H9 (cell line): ENCODE measurements around the gene HMCN1. TPM values are rescaled to one million over a fixed set of nuclear protein-coding genes. Genes with fewer than 3 reads are reported as not detected.
A peak's percentile ranks its signal among the peaks of the same experiment; 100 is the strongest.

Experiments
- DNase-seq: peaks from one replicate; pipeline ENCODE4 v3.0.0-alpha.2; 2017
- H2AFZ ChIP-seq: one replicate; pipeline ENCODE4 v1.6.1; 2013; ENCODE audit warnings: mild to moderate bottlenecking, low read length, control low read depth, moderate library complexity
- H2AK5ac ChIP-seq: 2 replicates; pipeline ENCODE4 v1.6.1; 2013; ENCODE audit warnings: low read length, control low read depth, mixed read lengths; ENCODE audit not compliant: insufficient read length
- H2BK120ac ChIP-seq: one replicate; pipeline ENCODE4 v1.6.1; 2013; ENCODE audit warnings: low read depth, mild to moderate bottlenecking, low read length, control low read depth, inconsistent platforms; ENCODE audit not compliant: poor library complexity, severe bottlenecking
- H2BK12ac ChIP-seq: 2 replicates; pipeline ENCODE4 v1.6.1; 2013; ENCODE audit warnings: low read length, control low read depth, mixed read lengths, low read depth; ENCODE audit not compliant: insufficient read length
- H2BK15ac ChIP-seq: 2 replicates; pipeline ENCODE4 v1.6.1; 2013; ENCODE audit warnings: low read depth, low read length, control low read depth
- H2BK20ac ChIP-seq: one replicate; pipeline ENCODE4 v1.6.1; 2013; ENCODE audit warnings: low read depth, mild to moderate bottlenecking, low read length, control low read depth, inconsistent platforms; ENCODE audit not compliant: poor library complexity, severe bottlenecking
- H2BK5ac ChIP-seq: 2 replicates; pipeline ENCODE4 v1.6.1; 2013; ENCODE audit warnings: low read length, control low read depth, mixed read lengths; ENCODE audit not compliant: insufficient read length
- H3K14ac ChIP-seq: 2 replicates; pipeline ENCODE4 v1.6.1; 2013; ENCODE audit warnings: low read length, control low read depth; ENCODE audit not compliant: insufficient read depth
- H3K18ac ChIP-seq: 2 replicates; pipeline ENCODE4 v1.6.1; 2013; ENCODE audit warnings: low read depth, mild to moderate bottlenecking, mixed read lengths, low read length, control low read depth; ENCODE audit not compliant: insufficient read length
- H3K23ac ChIP-seq: 2 replicates; pipeline ENCODE4 v1.6.1; 2013; ENCODE audit warnings: low read length, control low read depth, mixed read lengths, low read depth; ENCODE audit not compliant: insufficient read length
- H3K23me2 ChIP-seq: 2 replicates; pipeline ENCODE4 v1.6.1; 2013; ENCODE audit warnings: low read depth, mild to moderate bottlenecking, mixed read lengths, low read length, control low read depth; ENCODE audit not compliant: insufficient read length, poor library complexity, severe bottlenecking
- H3K27ac ChIP-seq: 2 replicates; pipeline ENCODE4 v1.5.1; 2013; ENCODE audit warnings: low read length, control low read depth, mixed read lengths, low read depth; ENCODE audit not compliant: insufficient read length
- H3K27me3 ChIP-seq: 2 replicates; pipeline ENCODE4 v1.6.1; 2013; ENCODE audit warnings: low read length, control low read depth, inconsistent platforms; ENCODE audit not compliant: insufficient read depth
- H3K4ac ChIP-seq: 2 replicates; pipeline ENCODE4 v1.6.1; 2013; ENCODE audit warnings: low read depth, mild to moderate bottlenecking, control low read depth, inconsistent platforms, low read length, moderate library complexity
- H3K4me1 ChIP-seq: 2 replicates; pipeline ENCODE4 v1.6.1; 2013; ENCODE audit warnings: low read length, control low read depth, inconsistent platforms; ENCODE audit not compliant: insufficient read depth
- H3K4me2 ChIP-seq: 2 replicates; pipeline ENCODE4 v1.6.1; 2013; ENCODE audit warnings: low read length, control low read depth, mixed read lengths; ENCODE audit not compliant: insufficient read length, insufficient read depth
- H3K56ac ChIP-seq: 2 replicates; pipeline ENCODE4 v1.6.1; 2013; ENCODE audit warnings: low read depth, mild to moderate bottlenecking, mixed read lengths, low read length, control low read depth; ENCODE audit not compliant: insufficient read length
- H3K79me1 ChIP-seq: 2 replicates; pipeline ENCODE4 v1.6.1; 2013; ENCODE audit warnings: low read depth, mild to moderate bottlenecking, moderate library complexity, low read length, control low read depth, inconsistent platforms; ENCODE audit not compliant: insufficient read depth, poor library complexity, severe bottlenecking
- H3K79me2 ChIP-seq: 2 replicates; pipeline ENCODE4 v1.6.1; 2013; ENCODE audit warnings: low read length, control low read depth, inconsistent platforms; ENCODE audit not compliant: insufficient read depth
- H3K9ac ChIP-seq: 2 replicates; pipeline ENCODE4 v1.6.1; 2013; ENCODE audit warnings: low read length, control low read depth, mixed read lengths; ENCODE audit not compliant: insufficient read length; ENCODE audit errors: extremely low read depth
- H3K9me3 ChIP-seq: one replicate; pipeline ENCODE4 v1.6.1; 2013; ENCODE audit warnings: low read depth, low read length, inconsistent platforms; ENCODE audit not compliant: control insufficient read depth
- H3T11ph ChIP-seq: one replicate; pipeline ENCODE4 v1.6.1; 2013; ENCODE audit warnings: mild to moderate bottlenecking, low read length, control low read depth, inconsistent platforms
- H4K20me1 ChIP-seq: one replicate; pipeline ENCODE4 v1.6.1; 2013; ENCODE audit not compliant: control insufficient read depth, insufficient read length, insufficient read depth
- H4K5ac ChIP-seq: 2 replicates; pipeline ENCODE4 v1.6.1; 2013; ENCODE audit warnings: low read depth, mild to moderate bottlenecking, mixed read lengths, low read length, control low read depth; ENCODE audit not compliant: insufficient read length
- H4K8ac ChIP-seq: replicated peaks from 2 replicates; pipeline ENCODE4 v1.6.1; 2013; ENCODE audit warnings: low read length, control low read depth, mixed read lengths, low read depth; ENCODE audit not compliant: insufficient read length
- H4K91ac ChIP-seq: 2 replicates; pipeline ENCODE4 v1.6.1; 2013; ENCODE audit warnings: low read depth, mild to moderate bottlenecking, moderate library complexity, mixed read lengths, low read length, control low read depth; ENCODE audit not compliant: insufficient read length
- H3K27ac Mint-ChIP-seq, 3 experiments: 2 replicates in 2 of 3; 3 replicates in 1 of 3; pipeline ENCODE4 v1.8.0; 2020 to 2021; ENCODE audit warnings: mixed read lengths in 3 of 3, mild to moderate bottlenecking in 1 of 3, moderate library complexity in 1 of 3
- H3K27me3 Mint-ChIP-seq: 2 replicates; pipeline ENCODE4 v1.8.0; 2021; ENCODE audit warnings: low read depth, mild to moderate bottlenecking, moderate library complexity, mixed read lengths
- H3K36me3 Mint-ChIP-seq, 3 experiments: 2 replicates in 2 of 3; 3 replicates in 1 of 3; pipeline ENCODE4 v1.8.0; 2020 to 2021; ENCODE audit warnings: low read depth in 3 of 3, mixed read lengths in 3 of 3; ENCODE audit not compliant: insufficient read depth in 1 of 3
- H3K4me1 Mint-ChIP-seq, 2 experiments: 2 replicates each; pipeline ENCODE4 v1.8.0; 2020; ENCODE audit warnings: mixed read lengths in 2 of 2
- H3K4me3 Mint-ChIP-seq, 2 experiments: 2 replicates in 1 of 2; 3 replicates in 1 of 2; pipeline ENCODE4 v1.8.0; 2020 to 2021; ENCODE audit warnings: mild to moderate bottlenecking in 2 of 2, mixed read lengths in 2 of 2, moderate library complexity in 1 of 2
- H3K9me3 Mint-ChIP-seq, 2 experiments: 2 replicates in 1 of 2; 3 replicates in 1 of 2; pipeline ENCODE4 v1.8.0; 2020; ENCODE audit warnings: mild to moderate bottlenecking in 2 of 2, mixed read lengths in 2 of 2, moderate library complexity in 1 of 2
- CTCF ChIP-seq: fragments of 200-600 bp; sonication (generic); conservative IDR thresholded peaks from 3 replicates; pipeline ENCODE4 v1.8.0; 2021; ENCODE audit warnings: antibody characterized with exemption, mild to moderate bottlenecking
- WGBS: extraction: QIAGEN DNeasy Blood & Tissue Kit; methylation state at CpG from one replicate; pipeline ENCODE4 v1.1.7; 2013; ENCODE audit warnings: missing lambda C conversion rate, low lambda C conversion rate, mixed read lengths; ENCODE audit not compliant: insufficient read length; ENCODE audit errors: extremely low coverage; 5-methylcytosine and 5-hydroxymethylcytosine counted together
- total RNA-seq: library from RNA; stranded (reverse); gene quantifications from 2 replicates; pipeline ENCODE4 v1.2.1, GENCODE V29; 2021

Gene HMCN1
- total RNA-seq, 1 experiment from 2014 or later, result 3.3 TPM

DNA sequence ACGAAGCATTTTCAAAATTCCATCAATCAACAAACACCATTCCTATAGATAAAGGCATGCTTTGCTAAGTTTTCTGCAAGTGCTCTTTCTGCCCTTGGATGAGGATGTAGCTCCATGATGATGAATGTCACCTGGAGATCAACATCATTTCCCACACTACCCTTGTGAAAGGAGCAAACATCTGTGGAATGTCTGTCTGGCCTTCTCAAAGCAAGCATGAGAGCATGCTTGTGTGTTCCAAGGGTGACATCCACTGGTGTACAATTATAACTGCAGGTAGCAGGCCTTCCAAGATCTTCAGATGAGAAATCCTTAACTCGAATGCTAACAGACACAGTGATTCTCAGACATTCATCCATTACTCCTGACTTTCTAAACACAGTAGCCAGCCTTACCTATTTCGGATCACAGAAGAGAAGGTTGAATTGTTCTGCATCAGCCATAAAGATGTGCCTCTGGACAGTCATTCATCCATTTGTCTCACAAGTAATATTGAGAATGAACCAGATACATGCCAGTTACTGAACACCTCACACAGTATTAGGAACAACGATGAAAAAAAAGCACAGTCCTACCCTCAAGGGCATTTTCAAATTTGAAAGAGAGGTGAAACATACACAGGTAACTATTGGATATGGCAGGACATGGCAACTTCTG, 478.5 kb downstream of the HMCN1 start:
- Histone ChIP-seq H2AK5ac (no peak overlapping the region), H3K79me2 (no peaks in the 10 kb centered on the region), H3T11ph (no peak overlapping the region), H4K20me1 (no peaks in the 10 kb centered on the region), H3K56ac (no peak overlapping the region), H3K23me2 (no peaks in the 10 kb centered on the region), H4K8ac (no peak overlapping the region), H3K9ac (no peak overlapping the region), H2BK15ac (no peak overlapping the region), H4K5ac (no peak overlapping the region), H3K27me3 (no peaks in the 10 kb centered on the region), H3K9me3 (no peaks in the 10 kb centered on the region), H2BK120ac (no peak overlapping the region), H3K4ac (no peak overlapping the region), H2BK12ac (no peak overlapping the region), H3K23ac (no peak overlapping the region), H2BK5ac (no peak overlapping the region), H3K4me1 (no peaks in the 10 kb centered on the region), H3K27ac (no peak overlapping the region), H3K18ac (no peak overlapping the region), H3K14ac (no peak overlapping the region), H2BK20ac (no peak overlapping the region), H3K79me1 (no peaks in the 10 kb centered on the region), H4K91ac (no peak overlapping the region), H2AFZ (no peak overlapping the region), H3K4me2 (no peak overlapping the region)
- H3K27ac Mint-ChIP-seq, result peak overlapping the region in 1 of 3 experiments; percentile 60; a peak in 3 of 7 replicates
- WGBS, result no CpG with 5 or more reads among the region's 4 CpGs
- H3K36me3 Mint-ChIP-seq, result no peaks in the 10 kb centered on the region
- H3K4me1 Mint-ChIP-seq, result peaks cover 6 to 10% of the 10 kb centered on the region in 2 experiments; a peak in 2 of 4 replicates
- H3K27me3 Mint-ChIP-seq, result no peaks in the 10 kb centered on the region
- DNase-seq, result peak; percentile 79
- no peak overlapping the region for H3K4me3 Mint-ChIP-seq
- no peaks in the 10 kb centered on the region for H3K9me3 Mint-ChIP-seq
- peak; percentile 91 for TF ChIP-seq CTCF
